Stimulated activated memory B cell treated with anti-CD40 and anti-IgM and Interleukin-4, amounts not matched to agents 10 μg/mL and 1 μg/mL and 100 μg/mL, for 72 hours (primary cell): ENCODE data around the gene RSPH9.
"Not testable (repeated sequence)": the region's sequence is repeated elsewhere in the genome, so short reads cannot be mapped to it uniquely, and the experiment has no call there.

ENCODE experiments used
- ATAC-seq: fragments of 150-1000 bp; cut with Tn5 transposase; 2 replicates; pipeline ENCODE4 v1.10.0; 2021
- H3K27ac Mint-ChIP-seq: one replicate; pipeline ENCODE4 v1.8.0; 2022; ENCODE audit warnings: mild to moderate bottlenecking, mixed read lengths
- H3K27me3 Mint-ChIP-seq: one replicate; pipeline ENCODE4 v1.8.0; 2022; ENCODE audit warnings: mixed read lengths
- H3K36me3 Mint-ChIP-seq: one replicate; pipeline ENCODE4 v1.8.0; 2022; ENCODE audit warnings: mixed read lengths
- H3K4me1 Mint-ChIP-seq: one replicate; pipeline ENCODE4 v1.8.0; 2022; ENCODE audit warnings: mixed read lengths
- H3K4me3 Mint-ChIP-seq: one replicate; pipeline ENCODE4 v1.8.0; 2022; ENCODE audit warnings: mild to moderate bottlenecking, moderate library complexity, mixed read lengths
- H3K9me3 Mint-ChIP-seq: one replicate; pipeline ENCODE4 v1.8.0; 2022; ENCODE audit warnings: mixed read lengths

Gene RSPH9

GRCh38 chr6:43623880-43624785 is 20.7 kb upstream of the RSPH9 start:
- Mint-ChIP-seq H3K4me1 (peaks cover 36% of the 10 kb centered on the region), H3K4me3 (no peak overlapping the region), H3K27ac (no peak overlapping the region), H3K27me3 (no peaks in the 10 kb centered on the region), H3K36me3 (peaks cover 60% of the 10 kb centered on the region), H3K9me3 (no peaks in the 10 kb centered on the region)
- no peak for ATAC-seq

GRCh38 chr6:43624786-43625288 is 20.0 kb upstream of the RSPH9 start:
- H3K9me3 Mint-ChIP-seq = no peaks in the 10 kb centered on the region
- no peak overlapping the region for H3K4me3 Mint-ChIP-seq
- no peak overlapping the region for H3K27ac Mint-ChIP-seq
- H3K4me1 Mint-ChIP-seq = peaks cover 37% of the 10 kb centered on the region
- no peaks in the 10 kb centered on the region for H3K27me3 Mint-ChIP-seq
- H3K36me3 Mint-ChIP-seq = peaks cover 60% of the 10 kb centered on the region
- no peak for ATAC-seq

GRCh38 chr6:43625393-43625992 is 19.3 kb upstream of the RSPH9 start:
- no peaks in the 10 kb centered on the region for H3K9me3 Mint-ChIP-seq
- H3K27me3 Mint-ChIP-seq = no peaks in the 10 kb centered on the region
- peaks cover 42% of the 10 kb centered on the region for H3K4me1 Mint-ChIP-seq
- no peak overlapping the region for H3K4me3 Mint-ChIP-seq
- no peak overlapping the region for H3K27ac Mint-ChIP-seq
- peaks cover 57% of the 10 kb centered on the region for H3K36me3 Mint-ChIP-seq
- no peak for ATAC-seq

- Mint-ChIP-seq H3K27me3 (no peaks in the 10 kb centered on the region), H3K27ac (peak overlapping the region; percentile 94), H3K4me1 (peaks cover 44% of the 10 kb centered on the region), H3K4me3 (peak overlapping the region; percentile 48), H3K36me3 (peaks cover 45% of the 10 kb centered on the region), H3K9me3 (no peaks in the 10 kb centered on the region)
- no peak for ATAC-seq
These were observed 17.6 kb upstream of the RSPH9 start for GRCh38 chr6:43627008-43627825.

- H3K4me1 Mint-ChIP-seq = peaks cover 44% of the 10 kb centered on the region
These were observed 16.3 kb upstream of the RSPH9 start for GRCh38 chr6:43628393-43629103.

GRCh38 chr6:43629104-43629504 is 15.7 kb upstream of the RSPH9 start, which contains the start of gene GTPBP2:
Gene GTPBP2 (minus strand): TSS chr6:43629264. CDS start chr6:43629162, 102 bp downstream.
- no peaks in the 10 kb centered on the region for H3K27me3 Mint-ChIP-seq
- peaks cover 50% of the 10 kb centered on the region for H3K4me1 Mint-ChIP-seq
- no peaks in the 10 kb centered on the region for H3K9me3 Mint-ChIP-seq
- ATAC-seq = peak; percentile 96
- peak within 1 kb of the TSS; percentile 94 for H3K27ac Mint-ChIP-seq
- peaks cover 26% of the 10 kb centered on the region for H3K36me3 Mint-ChIP-seq
- peak within 1 kb of the TSS; percentile 100 for H3K4me3 Mint-ChIP-seq

More at GRCh38 chr6:43628393-43629103, 16.3 kb upstream of the RSPH9 start:
- H3K4me3 Mint-ChIP-seq = peak overlapping the region; percentile 100
- ATAC-seq = peak; percentile 28
- H3K9me3 Mint-ChIP-seq = no peaks in the 10 kb centered on the region
- peaks cover 32% of the 10 kb centered on the region for H3K36me3 Mint-ChIP-seq
- peak overlapping the region; percentile 94 for H3K27ac Mint-ChIP-seq
- H3K27me3 Mint-ChIP-seq = no peaks in the 10 kb centered on the region

GRCh38 chr6:43629505-43630300 is 15.1 kb upstream of the RSPH9 start:
- Mint-ChIP-seq H3K27ac (peak overlapping the region; percentile 94), H3K4me1 (peaks cover 52% of the 10 kb centered on the region), H3K36me3 (peaks cover 22% of the 10 kb centered on the region), H3K4me3 (peak overlapping the region; percentile 100), H3K27me3 (no peaks in the 10 kb centered on the region), H3K9me3 (no peaks in the 10 kb centered on the region)
- ATAC-seq = peak; percentile 88

- Mint-ChIP-seq H3K27ac (no peak overlapping the region), H3K4me3 (no peak overlapping the region), H3K9me3 (no peaks in the 10 kb centered on the region), H3K4me1 (peaks cover 60% of the 10 kb centered on the region), H3K36me3 (peaks cover 11% of the 10 kb centered on the region), H3K27me3 (no peaks in the 10 kb centered on the region)
- no peak for ATAC-seq
These were observed 13.7 kb upstream of the RSPH9 start for GRCh38 chr6:43630980-43631619.

- not testable (repeated sequence) for H3K27ac Mint-ChIP-seq, ATAC-seq, H3K4me3 Mint-ChIP-seq, H3K27me3 Mint-ChIP-seq, H3K9me3 Mint-ChIP-seq, H3K36me3 Mint-ChIP-seq
- peaks cover 60% of the 10 kb centered on the region for H3K4me1 Mint-ChIP-seq
These were observed 11.8 kb upstream of the RSPH9 start for GRCh38 chr6:43633002-43633401.

- H3K27me3 Mint-ChIP-seq = no peaks in the 10 kb centered on the region
- ATAC-seq = no peak
- peak overlapping the region; percentile 97 for H3K4me3 Mint-ChIP-seq
- H3K9me3 Mint-ChIP-seq = no peaks in the 10 kb centered on the region
- peaks cover 66% of the 10 kb centered on the region for H3K4me1 Mint-ChIP-seq
- H3K36me3 Mint-ChIP-seq = peaks cover 19% of the 10 kb centered on the region
- H3K27ac Mint-ChIP-seq = peak overlapping the region; percentile 96
These were observed 10.0 kb upstream of the RSPH9 start for GRCh38 chr6:43634702-43635303.

GRCh38 chr6:43635387-43636307 is 9.2 kb upstream of the RSPH9 start, which contains the start of gene MAD2L1BP:
Gene MAD2L1BP (plus strand): TSS chr6:43635840. CDS start chr6:43635876, 36 bp downstream.
- Mint-ChIP-seq H3K9me3 (no peaks in the 10 kb centered on the region), H3K27me3 (no peaks in the 10 kb centered on the region), H3K4me3 (peak within 1 kb of the TSS; percentile 97), H3K36me3 (peaks cover 27% of the 10 kb centered on the region), H3K4me1 (peaks cover 65% of the 10 kb centered on the region), H3K27ac (peak within 1 kb of the TSS; percentile 96)
- ATAC-seq = peak; percentile 92

- no peaks in the 10 kb centered on the region for H3K27me3 Mint-ChIP-seq
- no peaks in the 10 kb centered on the region for H3K9me3 Mint-ChIP-seq
- ATAC-seq = peak; percentile 37
- H3K36me3 Mint-ChIP-seq = peaks cover 33% of the 10 kb centered on the region
- H3K27ac Mint-ChIP-seq = peak overlapping the region; percentile 96
- H3K4me3 Mint-ChIP-seq = peak overlapping the region; percentile 97
- peaks cover 60% of the 10 kb centered on the region for H3K4me1 Mint-ChIP-seq
These were observed 8.6 kb upstream of the RSPH9 start for GRCh38 chr6:43636308-43636659.
